Measurements from ENCODE around the gene UCP3.
A peak's percentile ranks its signal among the peaks of the same experiment; 100 is the strongest.

Gene UCP3

GRCh38 chr11:73980001-73980961 lies 28.6 kb downstream of the UCP3 start:
- Histone ChIP-seq H3K4me1 (ENCODE audit: insufficient read depth, low read length) (peaks cover 62% of the 10 kb centered on the region), H4K20me1 (ENCODE audit: insufficient read depth, low read length) (peaks cover 36% of the 10 kb centered on the region), H3K4me2 (ENCODE audit: insufficient read depth, low read length) (peak overlapping the region; percentile 90), H3K27me3 (ENCODE audit: insufficient read depth, low read length, poor library complexity) (no peaks in the 10 kb centered on the region), H3K9me3 (ENCODE audit: insufficient read depth, low read length, severe bottlenecking) (no peaks in the 10 kb centered on the region), H3K4me3 (ENCODE audit: low read depth in 1 of 2, low read length in 2 of 2) (peak overlapping the region in 1 of 2 experiments; percentile 68; a peak in 2 of 4 replicates), H3K79me2 (ENCODE audit: insufficient read depth, low read length) (peaks cover 41% of the 10 kb centered on the region), H2AFZ (ENCODE audit: low read depth, low read length) (no peak overlapping the region), H3K9ac (ENCODE audit: low read depth, low read length) (peak overlapping the region; percentile 87), H3K36me3 (ENCODE audit: insufficient read depth, low read length) (peaks cover 66% of the 10 kb centered on the region), H3K27ac (ENCODE audit: low read length) (peak overlapping the region; percentile 99)
- ATAC-seq (ENCODE audit: insufficient read depth, low read depth) (peak; percentile 23), DNase-seq (peak; percentile 80)
- TF ChIP-seq EZH2 (IDR thresholded peaks at IDR 0.05; ENCODE audit: borderline replicate concordance, low read depth, low read length, severe bottlenecking) (no peak), CTCF (IDR thresholded peaks at IDR 0.05; ENCODE audit: borderline replicate concordance, extremely low read depth, low read length, poor library complexity, severe bottlenecking) (no peak)

DNA sequence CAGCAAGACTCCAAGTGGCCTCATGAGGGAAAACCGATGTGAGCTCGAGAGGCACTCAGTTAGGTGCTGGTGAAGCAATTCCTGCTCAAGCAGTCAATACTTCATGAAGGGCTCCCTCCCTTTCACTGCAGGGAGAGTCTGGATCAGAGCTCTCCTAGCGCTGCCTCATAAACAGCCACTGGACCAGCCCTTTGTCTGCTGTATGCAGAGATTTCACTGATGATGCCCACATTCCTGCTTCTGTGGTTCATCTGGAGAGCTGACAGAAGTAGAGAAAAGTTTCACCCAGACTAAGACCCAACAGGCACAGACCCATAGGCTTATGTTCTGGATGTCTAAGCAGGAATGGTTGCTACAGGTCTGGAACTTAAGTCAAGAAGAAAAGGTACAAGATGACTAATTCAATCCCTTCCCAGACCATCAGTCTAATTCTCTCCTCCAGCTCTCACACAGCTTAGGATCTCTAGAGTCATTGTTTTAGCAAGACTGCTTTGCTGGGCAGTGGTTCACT lies 30.3 kb downstream of the UCP3 start:
- H3K4me1 ChIP-seq (ENCODE audit: insufficient read depth, low read length) = peaks cover 62% of the 10 kb centered on the region
- no peak overlapping the region for H2AFZ ChIP-seq (ENCODE audit: low read depth, low read length)
- peaks cover 46% of the 10 kb centered on the region for H4K20me1 ChIP-seq (ENCODE audit: insufficient read depth, low read length)
- H3K79me2 ChIP-seq (ENCODE audit: insufficient read depth, low read length) = peaks cover 40% of the 10 kb centered on the region
- 0 out of 2 replicates have a peak overlapping the region, but pooled peaks have one; percentile 7 for H3K9ac ChIP-seq (ENCODE audit: low read depth, low read length)
- H3K27me3 ChIP-seq (ENCODE audit: insufficient read depth, low read length, poor library complexity) = no peaks in the 10 kb centered on the region
- no peaks in the 10 kb centered on the region for H3K9me3 ChIP-seq (ENCODE audit: insufficient read depth, low read length, severe bottlenecking)
- peaks cover 81% of the 10 kb centered on the region for H3K36me3 ChIP-seq (ENCODE audit: insufficient read depth, low read length)
- no peak overlapping the region for H3K4me3 ChIP-seq (ENCODE audit: low read depth in 1 of 2, low read length in 2 of 2)
- no peak for ATAC-seq (ENCODE audit: insufficient read depth, low read depth)
- H3K4me2 ChIP-seq (ENCODE audit: insufficient read depth, low read length) = peak overlapping the region; percentile 33; the same call in 1 of the 2 replicates
- no peak for TF ChIP-seq EZH2 (IDR thresholded peaks at IDR 0.05; ENCODE audit: borderline replicate concordance, low read depth, low read length, severe bottlenecking)
- TF ChIP-seq CTCF (IDR thresholded peaks at IDR 0.05; ENCODE audit: borderline replicate concordance, extremely low read depth, low read length, poor library complexity, severe bottlenecking) = no peak
- H3K27ac ChIP-seq (ENCODE audit: low read length) = no peak overlapping the region
- no peak for DNase-seq

DNA sequence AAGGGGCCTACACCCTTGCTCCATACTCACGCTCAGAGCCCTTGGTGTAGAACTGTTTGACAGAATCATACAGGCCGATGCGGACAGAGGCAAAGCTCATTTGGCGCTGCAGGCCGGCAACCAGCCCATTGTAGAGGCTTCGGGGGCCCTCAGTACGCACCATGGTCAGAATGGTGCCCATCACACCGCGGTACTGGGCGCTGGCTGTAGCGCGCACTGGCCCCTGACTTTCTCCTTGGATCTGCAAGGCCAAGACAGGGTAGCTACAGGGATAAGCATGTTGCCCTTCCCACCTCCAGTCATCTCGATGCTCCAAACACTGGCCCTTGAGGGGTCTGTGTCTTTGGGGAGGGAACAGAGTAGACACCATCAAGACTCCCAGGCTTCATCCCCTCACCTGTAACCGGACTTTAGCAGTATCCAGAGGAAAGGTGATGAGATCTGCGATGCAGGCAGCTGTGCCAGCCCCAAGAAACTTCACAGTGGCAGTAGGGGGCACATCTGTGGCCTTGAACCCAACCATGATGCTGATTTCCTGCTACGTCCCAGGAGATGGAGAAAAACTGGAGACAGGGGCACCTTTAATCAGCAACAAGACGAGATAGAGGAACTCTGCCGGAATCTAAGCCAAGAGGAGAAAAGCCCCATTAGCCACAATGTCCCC lies 30.9 kb downstream of the UCP3 start:
- Histone ChIP-seq H3K27ac (ENCODE audit: low read length) (no peak overlapping the region), H3K4me2 (ENCODE audit: insufficient read depth, low read length) (no peak overlapping the region), H3K9ac (ENCODE audit: low read depth, low read length) (no peak overlapping the region), H3K4me1 (ENCODE audit: insufficient read depth, low read length) (peaks cover 59% of the 10 kb centered on the region), H3K9me3 (ENCODE audit: insufficient read depth, low read length, severe bottlenecking) (no peaks in the 10 kb centered on the region), H3K4me3 (ENCODE audit: low read depth in 1 of 2, low read length in 2 of 2) (no peak overlapping the region), H3K79me2 (ENCODE audit: insufficient read depth, low read length) (peaks cover 37% of the 10 kb centered on the region), H3K27me3 (ENCODE audit: insufficient read depth, low read length, poor library complexity) (no peaks in the 10 kb centered on the region), H3K36me3 (ENCODE audit: insufficient read depth, low read length) (peaks cover 81% of the 10 kb centered on the region), H2AFZ (ENCODE audit: low read depth, low read length) (no peak overlapping the region), H4K20me1 (ENCODE audit: insufficient read depth, low read length) (peaks cover 46% of the 10 kb centered on the region)
- no peak for ATAC-seq (ENCODE audit: insufficient read depth, low read depth)
- no peak for TF ChIP-seq CTCF (IDR thresholded peaks at IDR 0.05; ENCODE audit: borderline replicate concordance, extremely low read depth, low read length, poor library complexity, severe bottlenecking)
- no peak for TF ChIP-seq EZH2 (IDR thresholded peaks at IDR 0.05; ENCODE audit: borderline replicate concordance, low read depth, low read length, severe bottlenecking)
- DNase-seq = no peak
